IMR-90 (cell line): ENCODE results near the gene DPH2. TPM values are rescaled to one million over a fixed set of nuclear protein-coding genes. Genes with fewer than 3 reads are reported as not detected.

Experiments used
- ATAC-seq: fragments of 200-7000 bp; cut with Tn5 transposase; 2 replicates; pipeline ENCODE4 v1.9.1; 2020; ENCODE audit warnings: low read depth, mild to moderate bottlenecking, moderate library complexity
- BruUV-seq: library from RNA; stranded (reverse); fragments of 400-500 nt; replicated peaks from 2 replicates; lab custom pipeline; 2021; lab: Mats Ljungman, UMichigan
- CTCF ChIA-PET: fragments of 300-600 bp; formaldehyde crosslinking; extraction: SDS; loops from one replicate; lab custom pipeline; 2021; ENCODE audit warnings: antibody characterized with exemption; lab: Yijun Ruan, JAX
- POLR2A ChIA-PET: fragments of 300-600 bp; sonication (Branson Sonifier 250); formaldehyde crosslinking; loops from one replicate; lab custom pipeline; 2022; ENCODE audit warnings: antibody characterized with exemption; ENCODE audit not compliant: unreplicated experiment; lab: Charles Lee
- DNase-seq: peaks from one replicate; pipeline ENCODE4 v3.0.0; 2013
- H2AFZ ChIP-seq: replicated peaks from 2 replicates; pipeline ENCODE3; 2013; ENCODE audit warnings: low read length, mild to moderate bottlenecking; ENCODE audit not compliant: poor library complexity
- H2AK5ac ChIP-seq: 2 replicates; pipeline ENCODE4 v1.6.1; 2013; ENCODE audit warnings: low read depth, low read length, inconsistent platforms
- H2AK9ac ChIP-seq: replicated peaks from 2 replicates; pipeline ENCODE3; 2013; ENCODE audit warnings: mild to moderate bottlenecking, low read depth, low read length, moderate library complexity; ENCODE audit not compliant: poor library complexity
- H2BK120ac ChIP-seq: 2 replicates; pipeline ENCODE4 v1.6.1; 2013; ENCODE audit warnings: low read depth, low read length, inconsistent platforms
- H2BK15ac ChIP-seq: 3 replicates; pipeline ENCODE4 v1.6.1; 2013; ENCODE audit warnings: low read depth, low read length, inconsistent platforms
- H2BK20ac ChIP-seq: 2 replicates; pipeline ENCODE4 v1.6.1; 2013; ENCODE audit warnings: low read depth, mild to moderate bottlenecking, inconsistent platforms, low read length, moderate library complexity
- H2BK5ac ChIP-seq: 2 replicates; pipeline ENCODE4 v1.6.1; 2013; ENCODE audit warnings: mild to moderate bottlenecking, low read depth, low read length, inconsistent platforms; ENCODE audit not compliant: poor library complexity, severe bottlenecking
- H3K14ac ChIP-seq: replicated peaks from 2 replicates; pipeline ENCODE4 v1.6.1; 2013; ENCODE audit warnings: low read depth, low read length, inconsistent platforms
- H3K18ac ChIP-seq: 2 replicates; pipeline ENCODE4 v1.6.1; 2013; ENCODE audit warnings: low read depth, low read length, control low read depth
- H3K23ac ChIP-seq: 2 replicates; pipeline ENCODE4 v1.6.1; 2013; ENCODE audit warnings: low read depth, low read length, inconsistent platforms
- H3K27ac ChIP-seq: 2 replicates; pipeline ENCODE4 v1.5.1; 2013; ENCODE audit warnings: mild to moderate bottlenecking, control low read depth, low read length; ENCODE audit not compliant: insufficient read depth
- H3K27me3 ChIP-seq: 2 replicates; pipeline ENCODE4 v1.6.1; 2013; ENCODE audit warnings: low read length; ENCODE audit not compliant: control insufficient read depth, insufficient read depth
- H3K36me3 ChIP-seq: 2 replicates; pipeline ENCODE4 v1.6.1; 2013; ENCODE audit warnings: low read length, mixed read lengths; ENCODE audit not compliant: control insufficient read depth, insufficient read depth
- H3K4ac ChIP-seq: 2 replicates; pipeline ENCODE4 v1.6.1; 2013; ENCODE audit warnings: low read depth, low read length, inconsistent platforms
- H3K4me1 ChIP-seq: 2 replicates; pipeline ENCODE4 v1.6.1; 2013; ENCODE audit warnings: low read length, mixed read lengths; ENCODE audit not compliant: control insufficient read depth, insufficient read depth
- H3K4me2 ChIP-seq: 2 replicates; pipeline ENCODE4 v1.6.1; 2013; ENCODE audit warnings: low read depth, mild to moderate bottlenecking, control low read depth, low read length, moderate library complexity
- H3K4me3 ChIP-seq: 2 replicates; pipeline ENCODE4 v1.5.1; 2013; ENCODE audit warnings: low read depth, mild to moderate bottlenecking, control low read depth, low read length, moderate library complexity; ENCODE audit not compliant: insufficient read depth
- H3K56ac ChIP-seq: 2 replicates; pipeline ENCODE4 v1.6.1; 2013; ENCODE audit warnings: low read length, inconsistent platforms; ENCODE audit not compliant: insufficient read depth; ENCODE audit errors: extremely low read depth
- H3K79me1 ChIP-seq, 2 experiments: 2 replicates each; pipeline ENCODE4 v1.6.1; 2013; ENCODE audit warnings: low read length in 2 of 2, inconsistent platforms in 1 of 2, low read depth in 1 of 2
- H3K9ac ChIP-seq: 2 replicates; pipeline ENCODE4 v1.6.1; 2013; ENCODE audit warnings: low read depth, low read length, control low read depth
- H3K9me1 ChIP-seq: 2 replicates; pipeline ENCODE4 v1.6.1; 2013; ENCODE audit warnings: low read length, inconsistent platforms; ENCODE audit not compliant: insufficient read depth
- H3K9me3 ChIP-seq: 2 replicates; pipeline ENCODE4 v1.6.1; 2013; ENCODE audit warnings: low read length; ENCODE audit not compliant: control insufficient read depth, insufficient read depth
- H4K20me1 ChIP-seq: 2 replicates; pipeline ENCODE4 v1.6.1; 2013; ENCODE audit warnings: low read length, inconsistent platforms; ENCODE audit not compliant: insufficient read depth
- H4K5ac ChIP-seq: 2 replicates; pipeline ENCODE4 v1.6.1; 2013; ENCODE audit warnings: mild to moderate bottlenecking, low read depth, low read length, control low read depth
- H4K8ac ChIP-seq, 2 experiments: 2 replicates each; pipeline ENCODE4 v1.6.1; 2013; ENCODE audit warnings: low read depth in 2 of 2, low read length in 2 of 2, control low read depth in 1 of 2, inconsistent platforms in 1 of 2
- H4K91ac ChIP-seq: 2 replicates; pipeline ENCODE4 v1.6.1; 2013; ENCODE audit warnings: low read depth, low read length, inconsistent platforms; ENCODE audit not compliant: insufficient read depth
- BHLHE40 ChIP-seq: fragments of 150-350 bp; IDR thresholded peaks from 2 replicates; pipeline ENCODE4 v1.6.1; 2016; ENCODE audit warnings: mild to moderate bottlenecking, low read depth, low read length
- CEBPB ChIP-seq: IDR thresholded peaks from 2 replicates; pipeline ENCODE4 v1.6.1; 2012; ENCODE audit warnings: low read depth, low read length, improper control_type of control experiment
- CHD1 ChIP-seq: IDR thresholded peaks from 2 replicates; pipeline ENCODE4 v1.6.1; 2012; ENCODE audit warnings: low read depth, low read length, improper control_type of control experiment
- RAD21 ChIP-seq: IDR thresholded peaks from 2 replicates; pipeline ENCODE4 v1.6.1; 2012; ENCODE audit warnings: low read length, improper control_type of control experiment
- RCOR1 ChIP-seq: IDR thresholded peaks from 2 replicates; pipeline ENCODE4 v1.6.1; 2012; ENCODE audit warnings: mild to moderate bottlenecking, low read length, improper control_type of control experiment; ENCODE audit not compliant: insufficient replicate concordance
- RFX5 ChIP-seq: IDR thresholded peaks from 2 replicates; pipeline ENCODE4 v1.8.0; 2012; ENCODE audit warnings: low read depth, mild to moderate bottlenecking, low read length, moderate library complexity
- USF2 ChIP-seq: fragments of 150-350 bp; IDR thresholded peaks from 2 replicates; pipeline ENCODE4 v1.6.1; 2017; ENCODE audit warnings: mild to moderate bottlenecking, antibody characterized with exemption, low read length, low read depth
- WGBS, 2 experiments: methylation state at CpG; one replicate each; pipeline versions ENCODE4 v1.1.5 to v1.1.7; 2013; ENCODE audit warnings: missing lambda C conversion rate in 2 of 2; ENCODE audit not compliant: insufficient read length in 1 of 2; ENCODE audit errors: extremely low coverage in 2 of 2; 5-methylcytosine and 5-hydroxymethylcytosine counted together
- dilution Hi-C: fragments of 300-500 bp; cut with HindIII; formaldehyde crosslinking; loops from one replicate; pipeline ENCODE4 v1.14.3; 2018; ENCODE audit warnings: low sequenced_read_pairs; ENCODE audit not compliant: unreplicated experiment
- in situ Hi-C: fragments of 300-500 bp; cut with MboI; formaldehyde crosslinking; loops from 3 replicates; pipeline ENCODE4 v1.14.3; 2019; ENCODE audit warnings: low sequenced_read_pairs, inconsistent platforms, mixed read lengths
- intact Hi-C: fragments of 100-400 bp; cut with micrococcal nuclease; formaldehyde crosslinking; loops from 2 replicates; pipeline ENCODE4 v1.10.0; 2022
- polyA plus RNA-seq, 3 experiments: library from polyadenylated mRNA; depleted of rRNA; stranded (reverse); fragments of >200 nt; gene quantifications; 2 replicates each; pipeline ENCODE4 v1.2.3, GENCODE V29; 2012; ENCODE audit warnings: low replicate concordance in 1 of 3
- total RNA-seq: library from RNA; depleted of rRNA; stranded (reverse); fragments of >200 nt; gene quantifications from 2 replicates; pipeline ENCODE4 v1.2.3, GENCODE V29; 2012

Gene DPH2
- total and polyA plus RNA-seq, 2 of the 4 experiments (the other 2 are of a cell fraction) = 21.0 to 32.2 TPM

GRCh38 chr1:43997295-43997999 is 27.6 kb downstream of the DPH2 start:
- in situ Hi-C loops (no loop called here), dilution Hi-C loops (no loop called here), intact Hi-C loops (no loop called here)
- BruUV-seq = TSS peak; percentile 24
- no peak for ATAC-seq
- H3K4me1 ChIP-seq = no peaks in the 10 kb centered on the region
- ChIA-PET CTCF (no interaction called here), POLR2A (no interaction called here)
- H3K9me3 ChIP-seq = no peaks in the 10 kb centered on the region
- H3K4ac ChIP-seq = no peak overlapping the region
- 76% methylated on average over 8 of the region's 22 CpGs; no CpG with 5 or more reads in 1 of the 2 experiments for WGBS, 2 experiments
- H3K9ac ChIP-seq = no peak overlapping the region
- H3K27me3 ChIP-seq = no peaks in the 10 kb centered on the region
- no peak overlapping the region for H2BK5ac ChIP-seq
- TF ChIP-seq BHLHE40 (no peak), CEBPB (no peak), RCOR1 (no peak), RFX5 (no peak), RAD21 (no peak), USF2 (no peak), CHD1 (no peak)
- no peak overlapping the region for H2BK15ac ChIP-seq
- H3K36me3 ChIP-seq = peaks cover 22% of the 10 kb centered on the region; the same call in 1 of the 2 replicates
- no peak overlapping the region for H3K14ac ChIP-seq
- no peak overlapping the region for H4K5ac ChIP-seq
- no peak overlapping the region for H3K4me2 ChIP-seq
- H3K4me3 ChIP-seq = no peak overlapping the region
- H3K79me1 ChIP-seq = no peaks in the 10 kb centered on the region
- no peak overlapping the region for H2AK9ac ChIP-seq
- H3K56ac ChIP-seq = no peak overlapping the region
- no peak overlapping the region for H2AFZ ChIP-seq
- no peak overlapping the region for H4K8ac ChIP-seq
- no peak overlapping the region for H3K23ac ChIP-seq
- H3K9me1 ChIP-seq = no peaks in the 10 kb centered on the region
- H2BK20ac ChIP-seq = no peak overlapping the region
- H2AK5ac ChIP-seq = no peak overlapping the region
- no peak overlapping the region for H3K18ac ChIP-seq
- no peak overlapping the region for H2BK120ac ChIP-seq
- H4K91ac ChIP-seq = no peak overlapping the region
- DNase-seq = no peak
- no peaks in the 10 kb centered on the region for H4K20me1 ChIP-seq
- H3K27ac ChIP-seq = no peak overlapping the region
